ENCODE data around the gene IL34. TPM values are rescaled to one million over a fixed set of nuclear protein-coding genes. Genes with fewer than 3 reads are reported as not detected.

Gene IL34
- total RNA-seq, 1 experiment from 2014 or later: not detected

DNA sequence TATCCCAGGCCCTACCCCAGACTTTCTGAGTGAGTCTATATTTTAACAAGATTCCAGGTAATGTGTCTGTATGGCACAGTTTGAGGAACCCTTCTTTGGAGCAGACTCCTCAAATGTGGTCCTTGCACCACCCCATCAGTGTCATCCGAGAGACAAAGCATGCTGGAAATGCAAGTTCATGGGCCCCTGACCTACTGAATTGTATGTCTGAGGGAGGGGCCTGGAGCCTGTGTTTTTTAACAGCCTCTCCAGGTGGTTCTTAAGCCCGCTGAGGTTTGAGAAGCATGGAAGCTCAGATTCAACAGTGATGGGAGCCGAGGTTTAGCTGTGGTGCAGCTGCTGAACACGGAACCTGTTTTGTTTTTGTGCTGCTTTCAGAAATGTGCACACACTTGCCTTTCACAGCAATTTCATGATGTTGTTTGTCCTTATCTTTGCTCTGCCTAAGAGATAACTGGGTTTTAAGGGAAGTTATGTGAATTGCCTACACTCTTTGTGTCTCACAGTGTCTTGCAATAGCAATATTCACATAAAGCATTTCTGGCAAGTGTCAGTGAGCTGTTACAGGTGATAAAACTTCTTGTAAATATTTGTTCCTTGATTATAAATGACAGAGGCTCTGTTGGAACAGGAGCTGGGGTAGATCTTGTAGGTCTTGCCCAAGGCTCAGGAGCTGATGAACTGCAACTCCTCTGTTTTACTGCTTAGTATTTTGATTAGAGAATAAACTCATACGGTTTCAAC is 32.0 kb upstream of the IL34 start:
- CTCF ChIA-PET: no interaction called here
- no peak for TF ChIP-seq SRF (IDR thresholded peaks at IDR 0.05; ENCODE audit: low read depth)
- no peak for TF ChIP-seq EZH2phosphoT487 (IDR thresholded peaks at IDR 0.05; ENCODE audit: borderline replicate concordance)
- no peak for TF ChIP-seq EZH2 (IDR thresholded peaks at IDR 0.05)
- no peak for TF ChIP-seq POLR2A (IDR thresholded peaks at IDR 0.05; ENCODE audit: borderline replicate concordance, extremely low read depth, insufficient read depth, insufficient read length)
- TF ChIP-seq, protein P1, sequence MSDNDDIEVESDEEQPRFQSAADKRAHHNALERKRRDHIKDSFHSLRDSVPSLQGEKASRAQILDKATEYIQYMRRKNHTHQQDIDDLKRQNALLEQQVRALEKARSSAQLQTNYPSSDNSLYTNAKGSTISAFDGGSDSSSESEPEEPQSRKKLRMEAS (IDR thresholded peaks at IDR 0.05): no peak
- TF ChIP-seq ELF1 (IDR thresholded peaks at IDR 0.05; ENCODE audit: borderline replicate concordance, low read depth): no peak
- TF ChIP-seq, protein P2, sequence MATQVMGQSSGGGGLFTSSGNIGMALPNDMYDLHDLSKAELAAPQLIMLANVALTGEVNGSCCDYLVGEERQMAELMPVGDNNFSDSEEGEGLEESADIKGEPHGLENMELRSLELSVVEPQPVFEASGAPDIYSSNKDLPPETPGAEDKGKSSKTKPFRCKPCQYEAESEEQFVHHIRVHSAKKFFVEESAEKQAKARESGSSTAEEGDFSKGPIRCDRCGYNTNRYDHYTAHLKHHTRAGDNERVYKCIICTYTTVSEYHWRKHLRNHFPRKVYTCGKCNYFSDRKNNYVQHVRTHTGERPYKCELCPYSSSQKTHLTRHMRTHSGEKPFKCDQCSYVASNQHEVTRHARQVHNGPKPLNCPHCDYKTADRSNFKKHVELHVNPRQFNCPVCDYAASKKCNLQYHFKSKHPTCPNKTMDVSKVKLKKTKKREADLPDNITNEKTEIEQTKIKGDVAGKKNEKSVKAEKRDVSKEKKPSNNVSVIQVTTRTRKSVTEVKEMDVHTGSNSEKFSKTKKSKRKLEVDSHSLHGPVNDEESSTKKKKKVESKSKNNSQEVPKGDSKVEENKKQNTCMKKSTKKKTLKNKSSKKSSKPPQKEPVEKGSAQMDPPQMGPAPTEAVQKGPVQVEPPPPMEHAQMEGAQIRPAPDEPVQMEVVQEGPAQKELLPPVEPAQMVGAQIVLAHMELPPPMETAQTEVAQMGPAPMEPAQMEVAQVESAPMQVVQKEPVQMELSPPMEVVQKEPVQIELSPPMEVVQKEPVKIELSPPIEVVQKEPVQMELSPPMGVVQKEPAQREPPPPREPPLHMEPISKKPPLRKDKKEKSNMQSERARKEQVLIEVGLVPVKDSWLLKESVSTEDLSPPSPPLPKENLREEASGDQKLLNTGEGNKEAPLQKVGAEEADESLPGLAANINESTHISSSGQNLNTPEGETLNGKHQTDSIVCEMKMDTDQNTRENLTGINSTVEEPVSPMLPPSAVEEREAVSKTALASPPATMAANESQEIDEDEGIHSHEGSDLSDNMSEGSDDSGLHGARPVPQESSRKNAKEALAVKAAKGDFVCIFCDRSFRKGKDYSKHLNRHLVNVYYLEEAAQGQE (IDR thresholded peaks at IDR 0.05; ENCODE audit: low read depth): no peak
- no peak for TF ChIP-seq POLR2AphosphoS5 (IDR thresholded peaks at IDR 0.05; ENCODE audit: low read depth, low read length)
- TF ChIP-seq, protein P3, sequence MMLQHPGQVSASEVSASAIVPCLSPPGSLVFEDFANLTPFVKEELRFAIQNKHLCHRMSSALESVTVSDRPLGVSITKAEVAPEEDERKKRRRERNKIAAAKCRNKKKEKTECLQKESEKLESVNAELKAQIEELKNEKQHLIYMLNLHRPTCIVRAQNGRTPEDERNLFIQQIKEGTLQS (IDR thresholded peaks at IDR 0.05): no peak
- TF ChIP-seq RAD21 (IDR thresholded peaks at IDR 0.05; ENCODE audit: low read depth): no peak
- TF ChIP-seq, protein P4, sequence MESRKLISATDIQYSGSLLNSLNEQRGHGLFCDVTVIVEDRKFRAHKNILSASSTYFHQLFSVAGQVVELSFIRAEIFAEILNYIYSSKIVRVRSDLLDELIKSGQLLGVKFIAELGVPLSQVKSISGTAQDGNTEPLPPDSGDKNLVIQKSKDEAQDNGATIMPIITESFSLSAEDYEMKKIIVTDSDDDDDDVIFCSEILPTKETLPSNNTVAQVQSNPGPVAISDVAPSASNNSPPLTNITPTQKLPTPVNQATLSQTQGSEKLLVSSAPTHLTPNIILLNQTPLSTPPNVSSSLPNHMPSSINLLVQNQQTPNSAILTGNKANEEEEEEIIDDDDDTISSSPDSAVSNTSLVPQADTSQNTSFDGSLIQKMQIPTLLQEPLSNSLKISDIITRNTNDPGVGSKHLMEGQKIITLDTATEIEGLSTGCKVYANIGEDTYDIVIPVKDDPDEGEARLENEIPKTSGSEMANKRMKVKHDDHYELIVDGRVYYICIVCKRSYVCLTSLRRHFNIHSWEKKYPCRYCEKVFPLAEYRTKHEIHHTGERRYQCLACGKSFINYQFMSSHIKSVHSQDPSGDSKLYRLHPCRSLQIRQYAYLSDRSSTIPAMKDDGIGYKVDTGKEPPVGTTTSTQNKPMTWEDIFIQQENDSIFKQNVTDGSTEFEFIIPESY (IDR thresholded peaks at IDR 0.05; ENCODE audit: extremely low read depth, insufficient replicate concordance, low read length): no peak
- TF ChIP-seq YY1 (IDR thresholded peaks at IDR 0.05; ENCODE audit: extremely low read depth, insufficient replicate concordance, low read depth, low read length): no peak
- no peak for TF ChIP-seq CEBPB (IDR thresholded peaks at IDR 0.05; ENCODE audit: low read depth)
- TF ChIP-seq SP1 (IDR thresholded peaks at IDR 0.05; ENCODE audit: low read depth): no peak
- TF ChIP-seq, protein P5, sequence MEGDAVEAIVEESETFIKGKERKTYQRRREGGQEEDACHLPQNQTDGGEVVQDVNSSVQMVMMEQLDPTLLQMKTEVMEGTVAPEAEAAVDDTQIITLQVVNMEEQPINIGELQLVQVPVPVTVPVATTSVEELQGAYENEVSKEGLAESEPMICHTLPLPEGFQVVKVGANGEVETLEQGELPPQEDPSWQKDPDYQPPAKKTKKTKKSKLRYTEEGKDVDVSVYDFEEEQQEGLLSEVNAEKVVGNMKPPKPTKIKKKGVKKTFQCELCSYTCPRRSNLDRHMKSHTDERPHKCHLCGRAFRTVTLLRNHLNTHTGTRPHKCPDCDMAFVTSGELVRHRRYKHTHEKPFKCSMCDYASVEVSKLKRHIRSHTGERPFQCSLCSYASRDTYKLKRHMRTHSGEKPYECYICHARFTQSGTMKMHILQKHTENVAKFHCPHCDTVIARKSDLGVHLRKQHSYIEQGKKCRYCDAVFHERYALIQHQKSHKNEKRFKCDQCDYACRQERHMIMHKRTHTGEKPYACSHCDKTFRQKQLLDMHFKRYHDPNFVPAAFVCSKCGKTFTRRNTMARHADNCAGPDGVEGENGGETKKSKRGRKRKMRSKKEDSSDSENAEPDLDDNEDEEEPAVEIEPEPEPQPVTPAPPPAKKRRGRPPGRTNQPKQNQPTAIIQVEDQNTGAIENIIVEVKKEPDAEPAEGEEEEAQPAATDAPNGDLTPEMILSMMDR (IDR thresholded peaks at IDR 0.05 in 2 of 3, conservative IDR thresholded peaks at IDR 0.05 in 1 of 3; ENCODE audit: borderline replicate concordance in 1 of 3, insufficient read depth in 1 of 3, low read depth in 2 of 3, low read length in 2 of 3): no peak
- no peak for TF ChIP-seq ZFX (IDR thresholded peaks at IDR 0.05)
- Histone ChIP-seq H3K4me1 (ENCODE audit: control insufficient read depth in 1 of 2, insufficient read depth in 2 of 2, low read length in 2 of 2) (no peaks in the 10 kb centered on the region), H3K4me3 (replicated peaks in 1 of 2; ENCODE audit: low read depth in 1 of 2, low read length in 2 of 2) (no peak overlapping the region), H2AFZ (ENCODE audit: low read depth, low read length, poor library complexity, severe bottlenecking) (no peak overlapping the region), H3K36me3 (ENCODE audit: control insufficient read depth in 1 of 2, insufficient read depth in 2 of 2, low read length in 2 of 2) (no peaks in the 10 kb centered on the region), H3K9me3 (ENCODE audit: control insufficient read depth in 1 of 2, insufficient read depth in 1 of 2, low read depth in 1 of 2, low read length in 2 of 2) (no peaks in the 10 kb centered on the region), H3K27ac (ENCODE audit: low read depth, low read length) (no peak overlapping the region), H3K79me2 (ENCODE audit: insufficient read depth, low read length) (no peaks in the 10 kb centered on the region), H3K27me3 (ENCODE audit: insufficient read depth, low read length) (no peaks in the 10 kb centered on the region), H3K9ac (ENCODE audit: low read length) (no peak overlapping the region), H3K9me2 (ENCODE audit: insufficient read depth) (no peaks in the 10 kb centered on the region), H3K4me2 (ENCODE audit: low read length) (no peak overlapping the region), H4K20me1 (ENCODE audit: insufficient read depth) (no peaks in the 10 kb centered on the region)
- ATAC-seq (no peak), DNase-seq (ENCODE audit: low read depth, low spot score) (no peak)
- POLR2A ChIA-PET: no interaction called here
- intact Hi-C loops (cut with micrococcal nuclease): no loop called here
- BruUV-seq (replicated peaks): no TSS peak
- RAD21 ChIA-PET (ENCODE audit: low non-redundant PET in 1 of 2, low total read pairs in 2 of 2, uncharacterized antibody in 2 of 2, unreplicated experiment in 2 of 2): no interaction called here

Measured in HCT116 (cell line).